A549 (cell line): ENCODE measurements around the gene PGC.
"Not testable (repeated sequence)": the region's sequence is repeated elsewhere in the genome, so short reads cannot be mapped to it uniquely, and the experiment has no call there.

Experiments used
- CTCF ChIP-seq: fragments of >200 bp; sonication (Bioruptor Twin); formaldehyde crosslinking; IDR thresholded peaks from 3 replicates; pipeline ENCODE4 v1.5.1; 2016
- JUN ChIP-seq, 2 experiments: fragments of >200 bp; sonication (Bioruptor Twin); formaldehyde crosslinking; IDR thresholded peaks; 2 replicates in 1 of 2; 3 replicates in 1 of 2; pipeline ENCODE4 v1.6.1; 2016 to 2017

- not testable (repeated sequence) for TF ChIP-seq JUN (IDR thresholded peaks at IDR 0.05); CTCF
Measured at GRCh38 chr6:41766043-41766664, 19.0 kb upstream of the PGC start.
